GM21390 (cell line): ENCODE measurements around the gene SLC17A9.

Source experiments
- ATAC-seq: cut with Tn5 transposase; IDR thresholded peaks from one replicate; pipeline ENCODE4 v1.9.1; 2021; ENCODE audit not compliant: unreplicated experiment

The SLC17A9 gene

GRCh38 chr20:62967149-62967501 lies 14.6 kb downstream of the SLC17A9 start:
- no peak for ATAC-seq

- no peak for ATAC-seq
These were observed 15.3 kb downstream of the SLC17A9 start for GRCh38 chr20:62967628-62968351.

- no peak for ATAC-seq
These were observed 16.1 kb downstream of the SLC17A9 start for GRCh38 chr20:62968378-62969178.

GRCh38 chr20:62969179-62969760 lies 16.8 kb downstream of the SLC17A9 start:
- ATAC-seq = no peak

GRCh38 chr20:62969939-62970306 lies 17.4 kb downstream of the SLC17A9 start:
- no peak for ATAC-seq

- no peak for ATAC-seq
These were observed 18.1 kb downstream of the SLC17A9 start for GRCh38 chr20:62970307-62971210.

GRCh38 chr20:62971211-62971949 lies 18.9 kb downstream of the SLC17A9 start:
- no peak for ATAC-seq

GRCh38 chr20:62971950-62972844 lies 19.7 kb downstream of the SLC17A9 start:
- peak; percentile 81 for ATAC-seq

GRCh38 chr20:62972845-62973745 lies 20.6 kb downstream of the SLC17A9 start:
- ATAC-seq = no peak

- no peak for ATAC-seq
These were observed 22.8 kb downstream of the SLC17A9 start for GRCh38 chr20:62975251-62975760.

- ATAC-seq = no peak
These were observed 23.5 kb downstream of the SLC17A9 start for GRCh38 chr20:62975812-62976508.

- ATAC-seq = no peak
These were observed 24.4 kb downstream of the SLC17A9 start for GRCh38 chr20:62976886-62977285.

GRCh38 chr20:62977613-62978560 lies 25.4 kb downstream of the SLC17A9 start:
- no peak for ATAC-seq

- ATAC-seq = no peak
These were observed 26.0 kb downstream of the SLC17A9 start for GRCh38 chr20:62978561-62978943.

GRCh38 chr20:62979310-62979709 lies 26.8 kb downstream of the SLC17A9 start:
- no peak for ATAC-seq

- ATAC-seq = no peak
These were observed 27.4 kb downstream of the SLC17A9 start for GRCh38 chr20:62979876-62980373.
